Panc1 (cell line): ENCODE data around the gene CTTNBP2. TPM values are rescaled to one million over a fixed set of nuclear protein-coding genes. Genes with fewer than 3 reads are reported as not detected.

Source experiments
- ATAC-seq: fragments of 200-7000 bp; cut with Tn5 transposase; 2 replicates; pipeline ENCODE4 v1.9.1; 2020; ENCODE audit warnings: mild to moderate bottlenecking, moderate library complexity
- BruUV-seq: library from RNA; stranded (reverse); fragments of 400-500 nt; replicated peaks from 2 replicates; lab custom pipeline; 2021; lab: Mats Ljungman, UMichigan
- CTCF ChIA-PET: fragments of 300-600 bp; sonication (Branson Sonifier 250); formaldehyde crosslinking; loops from one replicate; lab custom pipeline; 2022; ENCODE audit warnings: antibody characterized with exemption; lab: Charles Lee
- POLR2A ChIA-PET: fragments of 300-600 bp; sonication (Branson Sonifier 250); formaldehyde crosslinking; loops from one replicate; lab custom pipeline; 2022; ENCODE audit warnings: antibody characterized with exemption; lab: Charles Lee
- DNase-seq: peaks from one replicate; pipeline ENCODE4 v3.0.0-alpha.2; 2010; ENCODE audit warnings: low read depth, low spot score
- H3K27ac ChIP-seq: 2 replicates; pipeline ENCODE4 v1.5.1; 2011; ENCODE audit warnings: mild to moderate bottlenecking, low read length, inconsistent platforms
- H3K27me3 ChIP-seq: fragments of 200-500 bp; sonication (Bioruptor generic); 2 replicates; pipeline ENCODE4 v1.6.0; 2014; ENCODE audit warnings: low read length, inconsistent platforms; ENCODE audit not compliant: control insufficient read depth, insufficient read depth
- H3K36me3 ChIP-seq: fragments of 200-500 bp; sonication (Bioruptor generic); 2 replicates; pipeline ENCODE4 v1.5.1; 2014; ENCODE audit warnings: inconsistent platforms, mild to moderate bottlenecking, low read length, moderate library complexity; ENCODE audit not compliant: control insufficient read depth, insufficient read depth
- H3K4me1 ChIP-seq: 2 replicates; pipeline ENCODE4 v1.5.1; 2011; ENCODE audit warnings: inconsistent platforms, mild to moderate bottlenecking, low read length, moderate library complexity; ENCODE audit not compliant: control insufficient read depth, insufficient read depth
- H3K4me3 ChIP-seq, 2 experiments: 2 replicates each; pipeline ENCODE4 v1.5.1; 2011 to 2012; ENCODE audit warnings: low read depth in 2 of 2, low read length in 2 of 2, mild to moderate bottlenecking in 2 of 2, inconsistent platforms in 1 of 2, moderate library complexity in 1 of 2
- H3K9me3 ChIP-seq: fragments of 200-500 bp; sonication (Bioruptor generic); 2 replicates; pipeline ENCODE4 v1.5.1; 2014; ENCODE audit warnings: low read depth, mild to moderate bottlenecking, inconsistent platforms, low read length, moderate library complexity; ENCODE audit not compliant: control insufficient read depth, insufficient read depth
- POLR2AphosphoS5 ChIP-seq: IDR thresholded peaks from 2 replicates; pipeline ENCODE4 v1.6.1; 2012; ENCODE audit warnings: mild to moderate bottlenecking, low read depth, low read length, moderate library complexity
- REST ChIP-seq, 2 experiments: IDR thresholded peaks; 2 replicates each; pipeline ENCODE4 v1.6.1; 2011 to 2012; ENCODE audit warnings: low read depth in 2 of 2, control low read depth in 1 of 2, low read length in 1 of 2, mild to moderate bottlenecking in 1 of 2, moderate library complexity in 1 of 2; ENCODE audit not compliant: insufficient read depth in 1 of 2
- SIN3A ChIP-seq: IDR thresholded peaks from 2 replicates; pipeline ENCODE4 v1.6.1; 2012; ENCODE audit warnings: low read depth, mild to moderate bottlenecking, low read length, moderate library complexity, borderline replicate concordance; ENCODE audit not compliant: insufficient read depth
- TCF7L2 ChIP-seq: IDR thresholded peaks from 2 replicates; pipeline ENCODE4 v1.6.1; 2011; ENCODE audit warnings: mild to moderate bottlenecking, low read depth, low read length, inconsistent platforms
- in situ Hi-C: cut with HindIII; loops from 2 replicates; pipeline ENCODE4 v1.10.0; 2016; ENCODE audit warnings: low sequenced_read_pairs, low pct_unique_long_range_greater_than_20kb
- intact Hi-C: fragments of 100-400 bp; cut with micrococcal nuclease; formaldehyde crosslinking; loops from one replicate; pipeline ENCODE4 v1.10.0; 2022; ENCODE audit not compliant: unreplicated experiment
- total RNA-seq: library from RNA; stranded (reverse); gene quantifications from one replicate; pipeline ENCODE4 v1.2.1, GENCODE V29; 2021; ENCODE audit not compliant: unreplicated experiment
- TF ChIP-seq, protein P1 (sequence below): fragments of 450-650 bp; IDR thresholded peaks from 2 replicates; pipeline ENCODE4 v1.5.1; 2017; ENCODE audit warnings: mild to moderate bottlenecking

The CTTNBP2 gene
- total RNA-seq, 1 experiment from 2014 or later = 1.0 TPM

DNA sequence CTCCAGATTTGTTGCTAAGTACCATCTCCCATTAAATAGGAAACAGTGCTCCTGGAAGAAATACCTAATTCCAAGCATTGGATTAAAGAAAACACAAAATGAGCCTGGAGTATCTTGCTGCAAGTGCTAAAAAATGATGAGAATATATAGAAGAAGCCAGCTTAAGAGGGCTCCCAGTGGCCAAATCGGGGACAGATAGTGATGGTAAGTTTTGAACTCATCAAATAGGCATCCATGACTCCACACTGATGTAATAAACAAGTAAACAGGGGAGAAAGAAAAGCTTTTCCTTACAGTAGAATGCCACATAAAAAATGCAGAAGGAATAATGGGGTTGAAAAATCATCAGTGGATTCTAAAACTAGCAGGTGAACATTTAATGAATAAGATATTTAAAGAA lies 72.4 kb downstream of the CTTNBP2 start:
- no peak for DNase-seq
- Histone ChIP-seq H3K36me3 (no peaks in the 10 kb centered on the region), H3K4me3 (no peak overlapping the region), H3K27me3 (no peaks in the 10 kb centered on the region), H3K4me1 (no peaks in the 10 kb centered on the region), H3K9me3 (no peaks in the 10 kb centered on the region), H3K27ac (no peak overlapping the region)
- no TSS peak for BruUV-seq
- POLR2A ChIA-PET = no interaction called here
- intact Hi-C loops (no loop called here), in situ Hi-C loops (no loop called here)
- CTCF ChIA-PET = no interaction called here
- no peak for ATAC-seq
- TF ChIP-seq, protein P1, sequence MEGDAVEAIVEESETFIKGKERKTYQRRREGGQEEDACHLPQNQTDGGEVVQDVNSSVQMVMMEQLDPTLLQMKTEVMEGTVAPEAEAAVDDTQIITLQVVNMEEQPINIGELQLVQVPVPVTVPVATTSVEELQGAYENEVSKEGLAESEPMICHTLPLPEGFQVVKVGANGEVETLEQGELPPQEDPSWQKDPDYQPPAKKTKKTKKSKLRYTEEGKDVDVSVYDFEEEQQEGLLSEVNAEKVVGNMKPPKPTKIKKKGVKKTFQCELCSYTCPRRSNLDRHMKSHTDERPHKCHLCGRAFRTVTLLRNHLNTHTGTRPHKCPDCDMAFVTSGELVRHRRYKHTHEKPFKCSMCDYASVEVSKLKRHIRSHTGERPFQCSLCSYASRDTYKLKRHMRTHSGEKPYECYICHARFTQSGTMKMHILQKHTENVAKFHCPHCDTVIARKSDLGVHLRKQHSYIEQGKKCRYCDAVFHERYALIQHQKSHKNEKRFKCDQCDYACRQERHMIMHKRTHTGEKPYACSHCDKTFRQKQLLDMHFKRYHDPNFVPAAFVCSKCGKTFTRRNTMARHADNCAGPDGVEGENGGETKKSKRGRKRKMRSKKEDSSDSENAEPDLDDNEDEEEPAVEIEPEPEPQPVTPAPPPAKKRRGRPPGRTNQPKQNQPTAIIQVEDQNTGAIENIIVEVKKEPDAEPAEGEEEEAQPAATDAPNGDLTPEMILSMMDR = no peak

DNA sequence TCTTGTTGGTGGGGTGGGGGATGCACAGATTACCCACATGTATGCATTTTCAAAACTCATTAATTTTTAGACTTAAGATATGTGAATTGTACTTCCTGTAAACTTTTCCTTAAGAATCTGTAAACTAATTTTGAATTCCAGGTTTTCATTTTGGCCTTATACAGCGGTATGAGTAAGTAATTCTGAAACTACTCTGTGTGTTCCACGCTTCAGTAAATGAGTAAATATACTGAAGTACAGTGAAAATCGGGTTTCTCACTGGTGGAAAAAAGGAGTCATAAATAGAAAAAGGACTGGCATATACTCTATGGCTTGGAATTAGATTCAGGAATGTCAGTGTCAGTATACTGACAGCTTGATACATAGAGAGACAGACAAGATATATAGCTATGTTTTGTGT lies 72.8 kb downstream of the CTTNBP2 start:
- CTCF ChIA-PET = no interaction called here
- Histone ChIP-seq H3K27me3 (no peaks in the 10 kb centered on the region), H3K36me3 (no peaks in the 10 kb centered on the region), H3K4me3 (no peak overlapping the region), H3K27ac (no peak overlapping the region), H3K9me3 (no peaks in the 10 kb centered on the region), H3K4me1 (no peaks in the 10 kb centered on the region)
- ATAC-seq (no peak), DNase-seq (no peak)
- POLR2A ChIA-PET = no interaction called here
- BruUV-seq = no TSS peak
- intact Hi-C loops = no loop called here
- TF ChIP-seq POLR2AphosphoS5 = no peak
- TF ChIP-seq TCF7L2 = no peak
- TF ChIP-seq REST (IDR thresholded peaks at IDR 0.05; ENCODE audit: insufficient read depth in 1 of 2, low read depth in 2 of 2, low read length in 1 of 2) = no peak
- in situ Hi-C loops = no loop called here

- H3K9me3 ChIP-seq = no peaks in the 10 kb centered on the region
- H3K4me3 ChIP-seq = no peak overlapping the region
- POLR2A ChIA-PET = no interaction called here
- DNase-seq (no peak), ATAC-seq (no peak)
- no TSS peak for BruUV-seq
- TF ChIP-seq TCF7L2 (no peak), SIN3A (no peak), REST (IDR thresholded peaks at IDR 0.05; ENCODE audit: insufficient read depth in 1 of 2, low read depth in 2 of 2, low read length in 1 of 2) (no peak)
- TF ChIP-seq, protein P1 = no peak
- H3K27me3 ChIP-seq = no peaks in the 10 kb centered on the region
- no peak overlapping the region for H3K27ac ChIP-seq
- CTCF ChIA-PET = no interaction called here
- in situ Hi-C loops (no loop called here), intact Hi-C loops (no loop called here)
- H3K36me3 ChIP-seq = no peaks in the 10 kb centered on the region
- no peaks in the 10 kb centered on the region for H3K4me1 ChIP-seq
Measured at GRCh38 chr7:117796889-117797288, 76.4 kb downstream of the CTTNBP2 start.
